Chondrocyte (in vitro differentiated cells): Measurements from ENCODE around the gene OBSL1. TPM values are rescaled to one million over a fixed set of nuclear protein-coding genes. Genes with fewer than 3 reads are reported as not detected.
A peak's percentile ranks its signal among the peaks of the same experiment; 100 is the strongest.

Source experiments
- DNase-seq: peaks from one replicate; pipeline ENCODE4 v3.0.0; 2021; ENCODE audit warnings: mixed read lengths, low spot score
- H3K27ac Mint-ChIP-seq: one replicate; pipeline ENCODE4 v1.8.0; 2021; ENCODE audit warnings: mild to moderate bottlenecking, moderate library complexity, mixed read lengths; ENCODE audit not compliant: unreplicated experiment
- H3K27me3 Mint-ChIP-seq: 2 replicates; pipeline ENCODE4 v1.8.0; 2021; ENCODE audit warnings: low read depth, mixed read lengths
- H3K36me3 Mint-ChIP-seq: 2 replicates; pipeline ENCODE4 v1.8.0; 2021; ENCODE audit warnings: low read depth, mixed read lengths
- H3K4me1 Mint-ChIP-seq: 2 replicates; pipeline ENCODE4 v1.8.0; 2021; ENCODE audit warnings: low read depth, mild to moderate bottlenecking, mixed read lengths
- H3K4me3 Mint-ChIP-seq: one replicate; pipeline ENCODE4 v1.8.0; 2021; ENCODE audit warnings: mild to moderate bottlenecking, moderate library complexity, mixed read lengths; ENCODE audit not compliant: unreplicated experiment
- H3K9me3 Mint-ChIP-seq: 2 replicates; pipeline ENCODE4 v1.8.0; 2021; ENCODE audit warnings: low read depth, mixed read lengths
- CTCF ChIP-seq: fragments of 200-600 bp; sonication (generic); IDR thresholded peaks from 2 replicates; pipeline ENCODE4 v1.5.0; 2021; ENCODE audit warnings: antibody characterized with exemption, mild to moderate bottlenecking, moderate library complexity
- total RNA-seq: library from RNA; stranded (reverse); gene quantifications from 3 replicates; pipeline ENCODE4 v1.2.1, GENCODE V29; 2021

The OBSL1 gene
- total RNA-seq, 1 donor from 2014 or later: 111 TPM

- Mint-ChIP-seq H3K4me3 (no peak overlapping the region), H3K27me3 (no peaks in the 10 kb centered on the region), H3K4me1 (peaks cover 29% of the 10 kb centered on the region), H3K9me3 (no peaks in the 10 kb centered on the region), H3K27ac (no peak overlapping the region), H3K36me3 (peaks cover 17% of the 10 kb centered on the region)
- DNase-seq: no peak
- no peak for TF ChIP-seq CTCF
Observed at GRCh38 chr2:219545943-219546352, 25.4 kb downstream of the OBSL1 start.

- Mint-ChIP-seq H3K27me3 (no peaks in the 10 kb centered on the region), H3K4me3 (no peak overlapping the region), H3K36me3 (peaks cover 17% of the 10 kb centered on the region), H3K27ac (no peak overlapping the region), H3K9me3 (no peaks in the 10 kb centered on the region), H3K4me1 (peaks cover 27% of the 10 kb centered on the region)
- no peak for TF ChIP-seq CTCF
- DNase-seq: no peak
Observed at GRCh38 chr2:219545295-219545942, 25.9 kb downstream of the OBSL1 start.

- TF ChIP-seq CTCF: no peak
- Mint-ChIP-seq H3K4me1 (peaks cover 27% of the 10 kb centered on the region), H3K27me3 (no peaks in the 10 kb centered on the region), H3K4me3 (peak overlapping the region; percentile 91), H3K36me3 (peaks cover 17% of the 10 kb centered on the region), H3K27ac (peak overlapping the region; percentile 84), H3K9me3 (no peaks in the 10 kb centered on the region)
- no peak for DNase-seq
Observed at GRCh38 chr2:219544567-219544966, 26.8 kb downstream of the OBSL1 start.

DNA sequence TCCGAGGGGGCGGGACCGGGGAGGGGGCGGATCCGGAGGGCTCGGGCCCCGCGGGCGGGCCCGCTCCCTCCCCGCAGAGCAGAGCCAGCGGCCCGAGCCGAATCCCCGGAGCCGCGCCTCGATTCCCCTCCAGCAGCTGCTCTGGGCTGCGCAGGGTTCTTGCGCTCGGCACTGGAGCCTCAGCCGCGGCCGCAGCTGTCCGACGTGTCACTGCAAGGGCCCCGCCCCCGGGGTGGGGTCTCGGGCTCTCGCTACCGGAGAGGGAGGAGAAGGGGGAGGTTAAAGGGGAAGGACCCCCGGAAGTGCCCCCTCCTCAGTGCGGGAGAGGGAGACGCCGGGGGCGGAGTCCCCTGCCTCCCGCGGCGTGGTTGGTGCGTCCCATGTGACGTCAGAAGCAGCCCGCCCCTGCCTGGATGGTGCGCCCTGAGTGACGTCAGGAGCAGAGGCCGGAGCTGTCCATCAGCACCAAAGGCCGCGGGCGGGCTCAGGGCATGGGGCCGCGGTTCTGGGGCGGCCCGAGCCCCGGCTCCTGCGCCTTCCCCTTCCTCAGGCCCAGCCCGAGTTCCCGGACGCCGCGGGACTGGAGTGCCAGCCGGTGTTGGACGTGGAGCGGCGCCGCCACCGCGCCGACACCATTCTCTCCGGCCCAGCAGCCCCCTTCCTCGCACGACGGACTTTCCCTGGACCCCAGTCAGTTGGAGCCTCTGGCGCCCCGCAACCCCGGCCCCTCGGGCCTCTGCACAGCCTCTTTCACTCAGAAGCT, 27.6 kb downstream of the OBSL1 start, which contains the start of the genes CHPF and TMEM198:
Gene CHPF, minus strand, starts transcription at position 214 of the 763 bp plus-strand sequence. CDS start 271 bp downstream, outside the sequence.
Gene TMEM198, plus strand, starts transcription at position 433 of the 763 bp plus-strand sequence. CDS start 700 bp downstream, outside the sequence.
- Mint-ChIP-seq H3K27ac (peak within 1 kb of the TSS; percentile 96), H3K4me3 (peak within 1 kb of the TSS; percentile 91), H3K9me3 (no peaks in the 10 kb centered on the region), H3K36me3 (peaks cover 21% of the 10 kb centered on the region), H3K4me1 (peaks cover 29% of the 10 kb centered on the region), H3K27me3 (no peaks in the 10 kb centered on the region)
- peak; percentile 23 for TF ChIP-seq CTCF
- DNase-seq: peak; percentile 99

- H3K9me3 Mint-ChIP-seq: no peaks in the 10 kb centered on the region
Observed at GRCh38 chr2:219542931-219543595, 28.3 kb downstream of the OBSL1 start.

More at GRCh38 chr2:219542931-219543595, 28.3 kb downstream of the OBSL1 start:
- H3K4me1 Mint-ChIP-seq: peaks cover 36% of the 10 kb centered on the region
- peak overlapping the region; percentile 86 for H3K27ac Mint-ChIP-seq
- DNase-seq: no peak
- H3K36me3 Mint-ChIP-seq: peaks cover 19% of the 10 kb centered on the region
- peak; percentile 42 for TF ChIP-seq CTCF
- H3K27me3 Mint-ChIP-seq: no peaks in the 10 kb centered on the region
- peak overlapping the region; percentile 91 for H3K4me3 Mint-ChIP-seq
